Endothelial cell of umbilical vein (primary cell): ENCODE data around the gene KISS1.

Experiments
- CTCF ChIP-seq, 2 donors: IDR thresholded peaks; 1 replicate in 1 of 2; 2 replicates in 1 of 2; pipeline ENCODE4 v1.5.1; 2011; ENCODE audit warnings: low read length in 2 of 2, mild to moderate bottlenecking in 2 of 2, moderate library complexity in 2 of 2, control low read depth in 1 of 2, inconsistent platforms in 1 of 2, low read depth in 1 of 2; ENCODE audit not compliant: insufficient read depth in 1 of 2; ENCODE audit errors: extremely low read depth in 1 of 2
- EZH2 ChIP-seq: IDR thresholded peaks from 2 replicates; pipeline ENCODE4 v1.6.1; 2012; ENCODE audit warnings: borderline replicate concordance, low read depth, mild to moderate bottlenecking, moderate library complexity, low read length, inconsistent platforms; ENCODE audit not compliant: severe bottlenecking
- JUN ChIP-seq: IDR thresholded peaks from 2 replicates; pipeline ENCODE4 v1.6.1; 2011; ENCODE audit warnings: borderline replicate concordance, low read depth; ENCODE audit not compliant: insufficient read length, insufficient read depth
- MAX ChIP-seq: IDR thresholded peaks from 2 replicates; pipeline ENCODE4 v1.6.1; 2011; ENCODE audit not compliant: insufficient read depth, insufficient read length
- POLR2A ChIP-seq: IDR thresholded peaks from 2 replicates; pipeline ENCODE4 v1.6.1; 2012; ENCODE audit warnings: low read depth, mild to moderate bottlenecking, control low read depth, low read length

DNA sequence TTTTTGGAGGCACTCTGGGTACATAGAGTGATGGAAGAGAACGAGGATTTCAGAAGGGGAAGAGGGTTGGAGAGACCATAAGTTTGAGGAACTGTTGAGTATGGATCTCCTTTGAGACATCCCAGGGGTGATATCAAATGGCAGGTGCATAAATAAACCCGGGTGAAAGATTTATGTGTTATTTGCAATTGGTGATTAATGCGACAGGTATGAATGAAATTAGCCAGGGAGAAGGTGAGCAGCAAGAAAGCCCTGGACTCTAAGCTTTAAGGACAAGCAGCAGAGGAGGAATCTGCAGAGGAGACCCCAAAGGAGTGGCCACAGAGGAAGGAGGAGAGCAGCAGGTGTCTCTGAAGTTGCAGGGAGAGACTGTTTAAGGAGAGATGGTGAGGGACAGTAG is 21.3 kb downstream of the KISS1 start:
- TF ChIP-seq POLR2A (no peak), CTCF (IDR thresholded peaks at IDR 0.05; ENCODE audit: extremely low read depth in 1 of 2, insufficient read depth in 1 of 2, low read depth in 1 of 2, low read length in 2 of 2) (no peak), EZH2 (no peak), MAX (no peak), JUN (no peak)
